Limb (tissue), 2 donors: ENCODE results near the gene CPLANE2.
A peak's percentile ranks its signal among the peaks of the same experiment; 100 is the strongest.
"Not testable (repeated sequence)": the region's sequence is repeated elsewhere in the genome, so short reads cannot be mapped to it uniquely, and the experiment has no call there.

Experiments used
- DNase-seq, 2 donors: peaks; one replicate each; pipeline ENCODE4 v3.0.0-alpha.2; 2016; ENCODE audit errors: extremely low spot score in 2 of 2

Gene CPLANE2

DNA sequence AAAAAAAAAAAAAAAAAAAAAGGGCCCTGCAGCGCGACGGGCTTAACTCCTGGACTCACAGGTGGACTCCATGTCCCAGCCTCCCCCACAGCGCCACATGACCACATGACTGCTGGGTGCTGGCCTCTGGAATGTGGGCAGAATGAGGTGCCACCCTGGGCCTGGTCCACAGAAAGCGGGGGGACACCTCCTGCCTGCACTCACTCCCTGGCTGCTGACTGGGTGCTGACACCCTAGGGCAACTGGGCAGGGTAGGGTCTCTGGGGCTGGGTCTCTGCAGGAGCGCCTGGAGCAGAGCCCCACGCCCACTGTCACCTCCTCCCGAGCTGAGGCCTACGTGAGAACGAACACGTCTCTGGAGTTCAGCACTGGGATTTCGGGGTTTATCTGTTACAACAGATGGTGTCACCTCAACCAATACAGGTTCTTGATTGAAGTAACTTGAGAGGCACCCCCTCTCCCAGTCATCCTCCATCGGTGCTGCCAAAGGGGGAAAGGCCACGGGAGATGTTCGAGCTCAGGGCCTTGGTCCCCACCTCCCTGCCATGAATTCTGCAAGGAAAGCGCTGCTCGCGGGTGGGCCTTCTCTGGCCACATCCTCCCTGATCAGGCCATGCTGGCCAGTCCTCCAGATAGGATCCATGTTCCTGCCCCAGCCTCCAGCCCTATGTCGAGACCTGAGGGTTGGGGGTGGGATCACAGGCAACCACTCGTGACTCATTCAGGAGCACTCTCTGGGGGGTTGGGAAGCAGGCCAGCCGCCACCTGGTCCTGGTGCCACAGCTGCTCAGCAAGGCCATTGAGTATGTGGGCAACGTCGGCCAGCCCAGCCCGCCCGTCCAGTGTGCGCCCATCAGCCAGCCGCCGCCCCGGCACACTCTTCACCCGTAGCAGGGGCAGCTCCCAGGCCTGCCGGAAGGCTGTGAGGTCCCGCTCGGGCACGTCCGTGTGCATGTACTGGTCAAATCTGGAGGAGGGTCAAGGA lies 5.4 kb downstream of the CPLANE2 start:
- no peak for DNase-seq

DNA sequence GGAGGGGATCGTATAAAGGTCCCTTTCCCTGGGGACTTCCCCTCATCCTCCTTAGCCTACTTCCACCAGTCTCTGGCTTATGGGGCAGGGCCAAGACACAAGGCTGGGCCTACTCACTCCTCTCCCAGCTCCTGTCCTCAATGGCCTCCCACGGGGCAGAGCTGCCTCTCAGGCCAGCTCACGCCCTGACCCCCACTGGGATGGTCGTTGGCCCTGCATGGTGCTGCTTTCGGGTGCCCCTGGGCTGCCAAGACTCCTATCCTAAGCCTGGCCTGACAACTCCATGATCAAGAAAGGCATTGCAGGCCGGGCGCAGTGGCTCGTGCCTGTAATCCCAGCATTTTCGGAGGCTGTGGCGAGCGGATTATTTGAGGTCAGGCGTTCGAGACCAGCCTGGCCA lies 6.2 kb downstream of the CPLANE2 start:
- DNase-seq = no peak

DNA sequence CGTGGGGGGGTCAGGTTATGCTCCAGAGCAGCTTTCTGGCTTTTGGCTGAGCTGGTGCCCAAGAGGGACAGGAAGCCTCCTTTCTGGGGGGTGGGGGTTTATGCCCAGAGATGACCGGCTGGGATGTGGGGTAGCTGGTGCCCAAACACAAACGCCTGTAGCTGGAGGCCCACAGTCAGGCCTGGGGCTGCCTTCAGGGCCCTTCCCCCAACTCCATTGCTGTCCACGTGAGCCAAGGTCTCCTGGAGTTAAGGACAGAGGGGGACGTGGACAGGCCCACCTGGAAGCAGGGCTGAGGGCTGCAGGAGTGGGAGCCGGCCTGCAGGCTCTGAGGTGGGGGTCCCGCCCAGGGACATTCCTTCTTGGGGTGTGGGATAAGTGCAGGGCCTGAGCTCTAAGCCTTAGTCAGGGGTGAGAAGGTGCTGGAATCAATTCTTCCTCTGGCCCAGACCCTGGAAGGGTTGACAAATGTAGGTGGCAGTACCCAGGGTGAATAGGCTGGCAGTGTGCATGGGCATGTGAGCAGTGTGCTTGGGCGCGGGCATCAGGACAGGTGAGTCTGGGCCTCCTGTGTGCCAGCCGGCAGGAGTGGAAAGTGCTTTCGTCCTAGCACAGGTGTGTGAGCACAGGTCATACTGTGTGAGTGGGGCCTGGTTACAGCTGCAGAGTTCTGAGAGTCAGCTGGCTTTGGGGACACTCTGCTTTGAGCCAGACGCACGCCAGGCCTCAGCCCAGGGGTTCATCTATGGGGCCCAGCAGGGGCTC lies 6.8 kb downstream of the CPLANE2 start:
- no peak for DNase-seq

DNA sequence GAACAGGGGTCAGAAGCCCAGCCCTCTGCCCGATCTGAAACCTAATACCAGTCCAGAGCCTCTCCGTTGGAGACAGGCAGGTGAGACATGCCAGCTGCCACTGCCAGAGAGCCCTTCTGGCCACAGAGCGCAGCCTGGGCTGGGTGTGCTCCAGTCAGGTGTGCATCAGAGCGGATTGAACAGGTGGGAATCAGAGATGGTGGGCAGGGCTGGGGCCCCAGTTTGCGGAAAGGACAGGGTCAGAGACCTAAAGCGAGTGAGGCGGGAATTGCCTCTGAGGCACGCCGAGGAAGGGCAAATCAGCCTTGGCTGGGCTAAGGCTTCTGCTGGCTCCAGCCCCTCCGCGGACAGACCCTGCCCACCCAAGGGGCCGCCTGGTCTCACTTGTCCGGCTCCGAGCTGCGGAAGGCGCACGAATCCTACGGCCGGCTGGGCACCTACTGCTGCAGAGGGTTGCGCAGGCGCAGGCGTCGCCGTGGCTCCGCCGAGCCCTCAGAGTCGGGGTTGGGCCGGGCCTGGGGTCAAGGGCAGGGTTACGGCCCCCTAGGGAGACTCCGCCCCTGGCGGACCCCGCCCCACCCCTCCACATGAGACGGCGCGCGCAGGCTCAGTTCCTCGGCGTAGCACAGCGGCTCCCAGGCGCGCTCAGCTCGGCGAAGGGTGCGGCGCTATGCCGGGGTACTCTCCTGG lies 10.3 kb downstream of the CPLANE2 start:
- peak in 1 of 2 donors; percentile 67 for DNase-seq

DNA sequence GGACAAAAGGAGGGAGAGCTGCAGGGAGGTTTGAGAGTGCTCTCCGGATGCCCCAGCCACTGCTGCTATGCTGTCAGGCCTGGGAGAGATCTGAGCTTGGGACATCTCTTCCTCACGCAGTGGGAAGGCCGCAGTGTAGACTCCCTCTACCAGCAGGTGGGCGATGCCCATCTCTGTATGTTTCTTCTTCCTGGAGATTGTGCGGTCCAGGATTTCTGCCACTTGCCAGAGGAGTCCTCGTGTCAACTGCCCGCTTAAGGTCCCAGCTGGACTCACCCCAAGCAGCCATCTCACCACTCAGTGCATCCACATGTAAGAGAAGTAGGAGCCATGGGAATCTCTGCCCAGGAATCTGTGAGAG lies 10.9 kb downstream of the CPLANE2 start:
- DNase-seq = no peak

DNA sequence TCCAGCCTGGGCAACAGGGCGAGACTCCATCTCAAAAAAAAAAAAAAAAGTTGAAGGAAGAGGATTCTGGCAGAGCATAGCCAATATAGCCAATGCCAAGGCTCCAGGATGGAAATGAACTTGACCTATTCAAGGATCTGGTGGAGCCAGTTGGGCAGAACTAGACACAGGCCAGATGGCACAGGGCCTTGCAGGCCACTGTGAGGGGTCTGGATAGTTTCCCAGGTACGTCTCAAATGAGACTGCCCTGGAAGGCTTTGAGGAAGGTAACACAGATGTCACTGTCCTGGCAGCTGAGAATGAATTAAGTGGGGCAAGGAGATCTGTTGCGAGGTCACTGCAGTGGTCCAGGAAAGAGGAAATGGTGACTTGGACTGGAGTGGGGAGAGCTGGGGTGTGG lies 12.5 kb downstream of the CPLANE2 start:
- no peak for DNase-seq

DNA sequence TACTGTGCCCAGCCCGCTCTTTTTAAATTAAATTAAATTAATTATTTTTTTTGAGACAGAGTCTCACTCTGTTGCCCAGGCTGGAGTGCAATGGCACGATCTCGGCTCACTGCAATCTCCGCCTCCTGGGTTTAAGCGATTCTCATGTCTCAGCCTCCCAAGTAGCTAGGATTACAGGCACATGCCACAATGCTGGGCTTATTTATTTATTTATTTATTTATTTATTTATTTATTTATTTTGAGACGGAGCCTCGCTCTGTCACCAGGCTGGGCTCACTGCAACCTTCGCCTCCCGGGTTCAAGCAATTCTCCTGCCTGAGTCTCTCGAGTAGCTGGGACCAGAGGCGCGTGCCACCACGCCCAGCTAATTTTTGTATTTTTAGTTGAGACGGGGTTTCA lies 14.3 kb downstream of the CPLANE2 start:
- not testable (repeated sequence) for DNase-seq

DNA sequence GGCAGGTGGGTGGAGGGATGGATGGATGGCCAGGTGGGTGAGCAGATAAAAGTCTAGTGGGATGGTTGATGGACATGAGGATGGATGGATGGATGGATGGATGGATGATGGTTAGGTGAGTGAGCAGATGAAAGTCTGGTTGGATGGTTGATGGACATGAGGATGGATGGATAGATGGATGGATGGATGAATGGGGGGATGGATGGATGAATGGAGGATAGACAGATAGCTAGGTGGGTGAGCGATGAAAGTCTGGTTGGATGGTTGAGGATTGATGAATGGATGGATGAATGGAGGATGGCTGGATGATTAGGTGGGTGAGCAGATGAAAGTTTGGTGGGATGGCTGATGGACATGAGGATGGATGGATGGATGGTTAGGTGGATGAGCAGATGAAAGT lies 15.5 kb downstream of the CPLANE2 start:
- no peak for DNase-seq

DNA sequence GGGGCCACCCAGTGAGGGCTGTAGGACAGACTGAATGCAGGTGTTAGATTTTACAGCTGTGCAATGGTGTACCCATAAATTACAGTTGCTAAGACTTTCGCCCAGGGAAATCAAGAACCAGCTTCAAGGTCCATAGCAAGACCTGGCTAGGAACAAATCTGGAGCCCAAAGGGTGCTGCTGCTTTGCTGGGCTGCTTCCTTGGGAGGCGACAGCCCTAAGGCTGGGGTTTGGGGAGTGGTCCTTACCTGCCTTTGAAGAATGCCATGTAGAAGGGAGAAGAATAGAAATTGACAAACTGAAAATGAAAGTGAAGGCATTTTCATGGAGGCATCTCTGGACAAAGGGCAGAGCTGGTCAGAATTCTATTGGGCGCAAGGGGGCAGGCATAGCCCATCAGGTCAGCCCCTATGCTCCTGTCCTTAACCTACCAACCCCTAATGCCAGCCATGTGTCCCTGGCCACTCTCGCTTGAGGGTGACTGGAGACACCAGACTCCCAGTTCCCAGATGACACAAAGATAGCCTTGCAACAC lies 16.9 kb downstream of the CPLANE2 start:
- no peak for DNase-seq

DNA sequence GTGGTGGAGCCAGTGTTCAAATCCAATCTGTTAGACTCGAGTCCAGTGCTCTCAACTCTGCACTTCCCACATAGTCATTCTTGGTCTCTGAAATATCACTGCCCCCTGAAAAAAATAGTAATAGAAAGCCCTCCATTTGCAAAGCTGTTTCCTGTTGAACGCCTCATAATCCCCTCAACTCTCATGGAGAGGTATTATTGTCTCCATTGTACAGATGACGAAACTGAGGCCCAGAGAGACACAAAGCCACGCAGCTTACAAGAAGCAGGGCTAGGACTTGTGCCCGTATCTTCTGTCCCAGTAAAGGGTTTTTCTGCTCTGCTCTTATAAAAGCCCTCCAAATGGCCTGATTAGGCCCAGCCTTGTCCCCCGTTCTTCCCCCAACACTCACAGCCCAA lies 18.3 kb downstream of the CPLANE2 start:
- DNase-seq = no peak

DNA sequence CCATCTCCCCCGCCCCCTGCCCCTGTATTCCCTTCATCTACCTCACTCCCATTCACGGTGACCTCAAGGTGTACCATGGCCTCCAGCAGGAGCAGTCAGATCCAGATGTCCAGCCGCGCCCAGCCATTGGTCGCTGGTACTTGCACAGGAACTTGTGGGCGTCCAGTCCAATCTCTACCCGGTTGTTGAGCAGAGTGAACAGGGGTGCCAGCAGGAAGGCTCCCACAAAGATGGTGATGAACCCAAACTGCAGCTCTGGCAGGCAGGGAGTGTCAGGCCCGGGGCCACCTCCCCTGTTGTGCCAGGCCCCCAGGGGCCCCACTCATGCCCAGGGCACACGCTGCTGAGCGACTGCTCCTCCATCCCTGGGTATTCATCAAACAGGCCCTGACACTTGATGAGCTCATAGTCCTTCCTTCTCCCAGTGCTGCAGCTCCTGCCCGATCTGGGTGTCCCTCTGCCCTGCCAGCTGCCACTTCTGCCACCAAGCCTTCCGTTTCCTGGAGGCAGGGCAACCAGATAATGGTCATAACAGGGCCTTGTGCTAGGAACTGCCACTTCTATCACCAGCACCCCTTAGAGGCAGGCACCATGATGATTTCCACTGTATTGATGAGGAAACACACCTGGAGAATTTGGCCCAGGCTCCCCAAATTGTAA lies 18.8 kb downstream of the CPLANE2 start:
- DNase-seq = no peak

DNA sequence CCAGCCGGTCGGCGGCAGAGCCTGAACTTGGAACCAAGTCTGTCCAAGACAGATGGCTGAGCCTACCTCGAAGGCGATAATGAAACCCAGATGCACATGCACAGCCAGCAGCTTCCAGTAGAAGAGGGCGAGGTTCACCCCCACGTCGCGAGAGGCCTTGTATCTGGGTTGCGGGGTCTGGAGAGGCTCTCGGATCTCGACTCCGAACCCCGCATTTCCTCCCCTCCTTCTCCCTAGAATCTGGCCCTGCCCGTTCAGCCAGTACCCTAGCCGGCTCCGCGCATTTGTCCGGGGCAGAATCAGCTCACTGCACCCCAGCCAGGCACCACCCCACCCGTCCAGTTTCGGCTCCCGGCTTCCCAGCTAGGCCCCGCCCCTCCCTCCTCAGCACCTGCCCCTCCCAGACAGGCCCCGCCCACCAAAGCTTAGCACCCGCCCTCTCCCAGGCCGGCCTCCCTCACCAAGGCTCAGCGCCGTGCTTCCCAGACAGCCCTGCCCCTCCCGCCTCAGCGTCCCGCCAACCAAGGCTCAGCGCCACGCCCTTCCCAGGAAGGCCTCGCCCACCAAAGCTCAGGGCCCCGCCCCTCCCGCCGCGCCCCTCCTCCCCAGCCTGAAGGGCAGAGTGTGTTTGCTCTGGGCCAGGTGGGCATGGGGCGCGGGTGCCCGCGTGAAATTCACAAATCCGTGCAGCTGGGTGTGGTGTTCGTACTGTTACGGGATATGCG lies 19.8 kb downstream of the CPLANE2 start:
- peak; percentile 96 to 97 for DNase-seq

DNA sequence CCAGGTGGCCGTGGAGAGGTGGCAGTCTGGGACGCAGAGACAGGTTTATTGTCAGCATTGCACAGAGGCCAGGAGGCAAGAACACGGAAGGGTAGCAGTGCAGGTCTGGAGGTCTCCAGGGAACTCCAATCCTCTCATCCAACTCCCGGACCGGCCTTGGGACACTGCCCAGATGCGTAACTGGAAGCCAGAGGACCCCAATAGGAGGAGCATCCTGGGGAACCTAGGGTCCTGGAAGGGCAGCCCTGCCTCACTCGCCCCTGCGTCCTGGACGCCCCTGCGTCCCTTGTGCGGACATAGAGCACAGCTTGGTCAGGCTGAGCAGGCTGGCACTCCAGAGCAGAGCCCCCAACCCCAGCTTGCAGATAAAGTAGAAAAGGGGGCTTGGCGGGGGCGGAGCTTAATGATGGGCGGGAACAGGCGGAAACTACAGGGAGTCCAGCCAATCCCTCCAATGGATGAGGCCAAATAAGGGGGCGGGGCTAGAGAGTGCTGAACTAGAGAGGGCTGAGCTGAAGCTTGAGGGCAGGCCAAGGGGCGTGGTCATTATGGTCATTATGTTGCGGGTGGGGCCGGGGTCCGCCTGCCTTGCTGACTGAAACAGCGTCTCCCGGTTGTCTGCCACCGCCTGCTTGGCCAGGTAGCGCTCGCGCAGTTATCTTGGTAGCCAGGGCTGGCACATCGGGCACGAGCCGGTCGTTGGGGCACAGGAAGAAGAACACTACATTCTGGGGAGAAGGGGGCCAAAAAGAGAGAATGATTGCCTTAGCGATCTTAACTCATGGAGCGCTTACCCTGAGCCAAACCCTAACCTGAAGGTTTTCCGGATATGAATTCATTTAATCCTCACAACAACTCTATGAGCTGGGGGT lies 20.9 kb downstream of the CPLANE2 start:
- DNase-seq = peak; percentile 89 to 92

DNA sequence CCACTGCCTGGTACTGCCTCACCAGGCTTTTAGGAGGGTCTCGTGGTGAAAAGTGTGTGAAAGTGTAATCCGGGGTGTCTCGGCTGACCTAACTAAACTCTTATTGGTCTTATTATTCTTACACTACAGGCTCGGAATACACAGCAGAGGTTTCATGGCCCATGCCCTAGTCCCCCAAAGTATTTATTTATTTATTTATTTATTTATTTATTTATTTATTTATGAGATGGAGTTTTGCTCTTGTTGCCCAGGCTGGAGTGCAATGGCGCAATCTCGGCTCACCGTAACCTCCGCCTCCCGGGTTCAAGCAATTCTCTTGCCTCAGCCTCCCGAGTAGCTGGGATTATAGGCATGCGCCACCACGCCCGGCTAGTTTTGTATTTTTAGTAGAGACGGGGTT lies 21.7 kb downstream of the CPLANE2 start:
- not testable (repeated sequence) for DNase-seq

DNA sequence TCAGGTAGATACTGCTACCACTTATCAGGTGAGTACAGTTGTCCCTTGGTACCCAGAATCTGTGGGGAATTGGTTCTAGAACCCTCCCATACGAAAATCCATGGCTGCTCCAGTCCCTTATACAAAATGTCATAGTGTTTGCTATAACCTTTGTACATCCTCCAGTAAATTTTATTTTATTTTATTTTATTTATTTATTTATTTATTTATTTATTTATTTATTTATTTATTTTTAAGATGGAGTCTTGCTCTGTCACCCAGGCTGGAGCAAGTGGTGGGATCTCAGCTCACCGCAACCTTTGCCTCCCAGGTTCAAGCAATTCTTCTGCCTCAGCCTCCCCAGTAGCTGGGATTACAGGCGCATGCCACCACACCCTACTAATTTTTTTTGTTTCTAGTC lies 23.4 kb downstream of the CPLANE2 start:
- DNase-seq = not testable (repeated sequence)

DNA sequence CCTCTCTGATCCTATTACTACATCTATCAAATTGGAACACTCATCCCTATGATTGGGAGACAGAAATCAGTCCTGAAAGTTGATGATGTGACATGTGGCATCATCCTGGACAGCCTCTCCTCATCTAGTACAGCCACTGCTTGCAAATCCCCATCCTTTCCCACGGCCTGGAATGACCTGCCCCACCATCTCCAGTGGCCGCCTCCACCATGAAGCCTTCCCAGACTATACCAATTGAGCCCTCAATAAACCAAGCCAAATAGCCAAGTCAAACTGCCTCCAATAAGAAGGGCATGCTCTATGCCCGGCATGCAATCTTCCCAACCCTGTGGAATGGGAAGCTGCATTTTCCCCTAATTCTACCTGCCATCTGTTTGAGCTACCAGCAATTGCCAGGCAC lies 24.0 kb downstream of the CPLANE2 start:
- DNase-seq = no peak

DNA sequence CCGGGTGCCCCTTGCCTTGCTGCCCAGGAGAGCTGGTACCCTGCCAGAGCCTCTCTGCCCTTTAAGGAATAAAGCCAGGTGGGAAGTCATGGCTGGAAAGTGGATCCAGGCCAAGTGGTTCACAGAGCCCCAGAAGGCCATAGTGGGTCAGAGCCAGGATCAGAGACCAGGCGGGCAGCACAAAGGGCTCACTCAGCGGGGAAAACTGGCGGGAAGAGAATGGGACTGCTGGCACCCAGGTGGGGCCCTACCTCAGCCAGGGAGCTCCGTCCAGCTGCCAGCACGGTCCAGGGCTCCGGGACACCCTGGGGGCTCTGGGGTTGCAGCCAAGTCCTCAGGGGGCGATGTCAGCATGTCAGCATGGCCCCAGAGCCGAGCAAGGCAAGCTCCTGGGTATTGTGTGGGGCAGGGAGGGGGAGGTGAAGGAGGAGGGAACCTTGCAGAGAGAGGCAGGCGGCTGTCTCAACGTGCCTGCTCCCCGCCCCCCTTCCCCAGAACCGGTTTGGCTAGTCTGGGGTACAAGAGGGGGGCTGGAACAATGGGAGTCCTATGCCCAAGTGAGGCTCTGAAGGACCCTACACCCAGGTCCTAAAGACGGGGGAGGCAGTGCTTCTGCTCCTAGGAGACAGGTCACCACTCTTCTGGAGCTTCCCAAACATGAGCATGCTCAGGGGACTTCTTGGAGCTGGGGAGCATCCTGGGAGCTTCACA lies 24.6 kb downstream of the CPLANE2 start, which contains the start of gene ARHGEF19:
Gene ARHGEF19 (minus strand): TSS at position 402 of the 711 bp plus-strand sequence. CDS start 3,598 bp downstream, outside the sequence.
- DNase-seq = peak in 1 of 2 donors; percentile 56

DNA sequence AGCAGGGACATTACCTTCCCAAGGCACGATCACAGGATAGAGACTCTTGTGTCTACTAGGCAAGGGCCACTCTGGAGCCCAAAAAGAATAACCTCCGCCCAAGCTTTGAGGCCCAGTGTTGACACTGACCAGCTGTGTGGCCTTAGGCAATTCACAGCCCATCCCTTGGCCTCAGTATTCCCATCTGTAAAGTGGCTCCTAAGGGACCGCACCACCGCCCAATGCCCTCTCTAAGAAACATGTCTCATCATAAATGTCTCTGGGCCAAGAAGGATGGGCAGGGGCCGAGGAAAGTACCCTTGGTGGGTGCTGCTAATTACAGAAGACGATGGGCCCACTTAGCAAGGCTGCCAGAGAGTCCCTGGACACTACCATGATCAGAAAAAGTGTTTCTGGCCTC lies 25.2 kb downstream of the CPLANE2 start:
- no peak for DNase-seq

DNA sequence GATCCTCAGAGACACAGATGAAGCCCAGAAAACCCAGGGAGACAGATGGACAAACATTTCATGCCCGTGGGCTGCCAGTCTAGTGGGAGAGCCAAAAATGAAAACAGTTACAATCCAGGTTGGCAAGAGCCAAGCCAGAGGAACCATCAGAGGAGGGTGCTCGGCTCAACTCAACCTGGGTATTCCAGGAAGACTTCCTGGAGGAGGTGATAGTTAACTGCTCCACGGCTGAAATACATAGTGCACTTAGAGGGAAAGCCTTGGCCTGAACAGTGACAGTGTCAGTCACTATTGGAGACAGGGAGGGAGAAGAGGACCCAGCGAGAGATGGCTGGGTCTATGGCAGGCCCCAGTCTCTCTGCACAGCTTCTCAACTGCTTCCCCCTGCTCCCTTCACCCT lies 26.4 kb downstream of the CPLANE2 start:
- no peak for DNase-seq
